ENCODE measurements around the gene SLC25A36.
"Not testable (repeated sequence)": the region's sequence is repeated elsewhere in the genome, so short reads cannot be mapped to it uniquely, and the experiment has no call there.

SLC25A36 gene

GRCh38 chr3:141009496-141009895 lies 67.9 kb downstream of the SLC25A36 start:
- Histone ChIP-seq H3K27me3 (no peaks in the 10 kb centered on the region), H3K36me3 (no peaks in the 10 kb centered on the region), H3K9me3 (no peaks in the 10 kb centered on the region), H3K4me1 (peaks cover 3% of the 10 kb centered on the region; the same call in 1 of the 2 replicates), H3K4me3 (ENCODE audit: low read depth, low read length) (no peak overlapping the region)
- no peak for DNase-seq
- TF ChIP-seq CTCF (IDR thresholded peaks at IDR 0.05; ENCODE audit: low read depth, low read length) = no peak

- H3K4me3 ChIP-seq (ENCODE audit: low read depth, low read length) = no peak overlapping the region
- H3K9me3 ChIP-seq = no peaks in the 10 kb centered on the region
- no peaks in the 10 kb centered on the region for H3K27me3 ChIP-seq
- H3K36me3 ChIP-seq = no peaks in the 10 kb centered on the region
- DNase-seq = peak; percentile 93
- H3K4me1 ChIP-seq = peaks cover 3% of the 10 kb centered on the region; the same call in 1 of the 2 replicates
- TF ChIP-seq CTCF (IDR thresholded peaks at IDR 0.05; ENCODE audit: low read depth, low read length) = peak; percentile 97
Measured at GRCh38 chr3:141011232-141011996, 69.8 kb downstream of the SLC25A36 start.

GRCh38 chr3:141011997-141012262 lies 70.3 kb downstream of the SLC25A36 start:
- Histone ChIP-seq H3K4me1 (peaks cover 3% of the 10 kb centered on the region), H3K36me3 (no peaks in the 10 kb centered on the region), H3K4me3 (ENCODE audit: low read depth, low read length) (no peak overlapping the region), H3K27me3 (no peaks in the 10 kb centered on the region), H3K9me3 (no peaks in the 10 kb centered on the region)
- no peak for DNase-seq
- no peak for TF ChIP-seq CTCF (IDR thresholded peaks at IDR 0.05; ENCODE audit: low read depth, low read length)

GRCh38 chr3:141012571-141012970 lies 70.9 kb downstream of the SLC25A36 start:
- DNase-seq = no peak
- TF ChIP-seq CTCF (IDR thresholded peaks at IDR 0.05; ENCODE audit: low read depth, low read length) = no peak
- no peaks in the 10 kb centered on the region for H3K36me3 ChIP-seq

GRCh38 chr3:141015481-141015880 lies 73.8 kb downstream of the SLC25A36 start:
- no peak for TF ChIP-seq CTCF (IDR thresholded peaks at IDR 0.05; ENCODE audit: low read depth, low read length)
- Histone ChIP-seq H3K4me1 (peaks cover 3% of the 10 kb centered on the region), H3K9me3 (no peaks in the 10 kb centered on the region), H3K27me3 (no peaks in the 10 kb centered on the region), H3K4me3 (ENCODE audit: low read depth, low read length) (no peak overlapping the region), H3K36me3 (no peaks in the 10 kb centered on the region)
- no peak for DNase-seq

More at GRCh38 chr3:141012571-141012970, 70.9 kb downstream of the SLC25A36 start:
- no peaks in the 10 kb centered on the region for H3K27me3 ChIP-seq
- no peak overlapping the region for H3K4me3 ChIP-seq (ENCODE audit: low read depth, low read length)
- H3K4me1 ChIP-seq = peaks cover 3% of the 10 kb centered on the region
- no peaks in the 10 kb centered on the region for H3K9me3 ChIP-seq

GRCh38 chr3:141017366-141018322 lies 76.0 kb downstream of the SLC25A36 start:
- H3K9me3 ChIP-seq = not testable (repeated sequence)

More at GRCh38 chr3:141017366-141018322, 76.0 kb downstream of the SLC25A36 start:
- not testable (repeated sequence) for H3K4me1 ChIP-seq; H3K27me3 ChIP-seq; H3K36me3 ChIP-seq; DNase-seq; H3K4me3 ChIP-seq (ENCODE audit: low read depth, low read length)

Measured in BE2C (cell line).